HG03280 (cell line): Measurements from ENCODE around the gene ACAP2.
A peak's percentile ranks its signal among the peaks of the same experiment; 100 is the strongest.
"Not testable (repeated sequence)": the region's sequence is repeated elsewhere in the genome, so short reads cannot be mapped to it uniquely, and the experiment has no call there.

Source experiments
- ATAC-seq: cut with Tn5 transposase; IDR thresholded peaks from one replicate; pipeline ENCODE4 v1.9.1; 2021; ENCODE audit warnings: mild to moderate bottlenecking, moderate library complexity; ENCODE audit not compliant: unreplicated experiment

Gene ACAP2

DNA sequence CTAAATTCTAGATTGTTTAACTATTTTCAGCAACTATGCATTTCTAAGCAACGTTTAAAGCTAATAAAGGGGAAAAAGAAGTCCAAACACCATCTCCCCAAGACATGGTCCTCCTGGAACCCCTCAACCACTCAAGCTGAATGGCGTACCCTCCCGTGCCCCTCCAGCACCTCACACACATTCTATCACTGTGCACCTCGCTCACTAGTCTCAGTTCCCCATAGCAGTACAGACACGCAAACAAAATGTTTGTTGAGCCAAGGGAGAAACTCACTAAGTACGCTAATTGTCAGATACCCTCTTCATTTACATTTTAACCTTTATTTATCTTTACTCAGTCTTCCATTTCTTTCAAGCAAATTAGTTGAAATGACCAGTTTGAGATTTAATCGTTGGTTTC lies 48.8 kb downstream of the ACAP2 start:
- ATAC-seq, result peak; percentile 72

DNA sequence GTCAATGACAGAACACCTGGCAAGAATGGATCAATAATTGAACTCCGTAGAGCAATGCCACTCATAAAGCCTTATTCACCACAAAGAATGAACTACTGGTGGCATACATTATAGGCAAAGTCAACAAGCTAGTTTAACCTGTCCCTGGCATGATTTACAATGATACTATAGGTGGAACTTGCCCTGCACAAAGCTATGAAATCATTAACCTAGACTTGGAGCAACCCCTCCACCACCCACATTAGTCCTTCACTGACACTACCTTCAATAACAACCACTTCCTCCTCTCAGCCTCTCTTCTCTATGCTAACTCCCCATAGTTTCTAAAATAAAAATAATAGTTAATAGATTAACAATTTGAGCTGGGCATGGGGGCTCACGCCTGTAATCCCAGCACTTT lies 54.4 kb downstream of the ACAP2 start:
- ATAC-seq, result no peak

DNA sequence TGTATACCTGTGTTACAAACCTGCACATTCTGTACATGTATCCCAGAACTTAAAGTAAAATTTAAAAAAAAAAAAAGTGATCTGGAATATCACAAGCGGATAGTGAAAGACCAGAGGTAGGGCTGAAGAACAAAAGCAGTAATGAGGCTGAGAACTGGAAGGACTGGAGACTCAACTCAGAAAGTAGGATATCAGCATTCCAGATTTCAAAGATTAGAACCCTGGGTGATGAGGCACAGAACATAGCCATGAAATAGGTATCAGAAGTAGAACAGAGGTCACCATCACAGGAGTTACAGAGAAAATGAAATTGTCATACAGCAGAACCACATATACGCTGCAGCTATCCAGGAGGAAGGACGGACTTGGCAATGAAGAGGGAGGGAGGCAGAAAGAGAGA lies 56.1 kb downstream of the ACAP2 start:
- ATAC-seq, result no peak

DNA sequence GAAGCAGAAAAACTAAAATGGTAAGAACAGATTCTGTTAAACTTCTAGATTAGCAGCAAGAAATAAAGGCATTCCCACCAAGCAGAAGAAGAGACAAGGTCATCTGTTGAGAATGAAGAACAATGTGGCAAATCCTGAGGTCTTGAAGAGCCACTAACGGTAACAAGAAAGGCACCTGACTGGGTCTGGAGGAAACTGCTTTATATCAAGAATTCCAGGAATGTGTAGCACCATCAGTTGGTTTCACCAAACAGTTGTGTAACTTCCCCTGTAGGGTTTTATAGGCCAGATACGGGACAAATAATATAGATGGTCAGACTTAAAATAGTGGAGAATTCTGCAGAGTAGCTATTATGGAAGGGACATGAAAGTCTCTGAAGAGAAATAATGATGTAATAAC lies 57.3 kb downstream of the ACAP2 start:
- no peak for ATAC-seq

DNA sequence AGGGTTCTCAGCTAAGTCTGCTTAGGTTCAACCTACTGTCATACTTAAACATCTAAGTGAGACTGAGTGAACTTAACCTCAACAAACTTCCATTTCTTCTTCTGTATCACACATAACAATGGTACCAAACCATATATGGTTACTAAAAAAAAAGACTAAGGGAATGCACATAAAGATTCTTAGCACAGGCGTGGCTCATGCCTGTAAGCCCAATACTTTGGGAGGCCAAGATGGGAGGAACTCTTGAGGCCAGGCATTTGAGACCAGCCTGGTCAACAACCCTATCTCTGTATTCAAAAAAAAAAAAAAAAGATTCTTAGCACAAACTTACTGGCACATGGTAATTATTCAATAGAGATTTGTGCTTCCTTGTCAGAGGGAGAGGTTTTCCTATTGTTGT lies 57.9 kb downstream of the ACAP2 start:
- no peak for ATAC-seq

DNA sequence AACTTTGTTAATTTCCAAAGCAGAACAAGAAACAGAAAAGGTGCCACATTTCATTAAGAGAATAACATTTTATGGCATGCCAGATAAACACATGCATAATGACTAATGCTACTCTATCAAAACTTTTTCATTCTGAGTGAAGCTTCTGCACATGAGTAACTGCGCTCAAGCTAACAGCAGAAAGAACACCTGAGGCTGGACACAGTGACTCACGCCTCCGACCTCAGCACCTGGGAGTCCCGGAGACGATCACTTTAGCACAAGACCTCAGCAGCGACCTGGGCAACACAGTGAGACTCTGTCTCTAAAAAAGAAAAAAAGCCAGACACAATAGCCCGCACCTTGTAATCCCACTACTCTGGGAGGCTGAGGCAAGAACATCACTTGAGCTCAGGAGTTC lies 70.6 kb downstream of the ACAP2 start:
- ATAC-seq, result no peak

DNA sequence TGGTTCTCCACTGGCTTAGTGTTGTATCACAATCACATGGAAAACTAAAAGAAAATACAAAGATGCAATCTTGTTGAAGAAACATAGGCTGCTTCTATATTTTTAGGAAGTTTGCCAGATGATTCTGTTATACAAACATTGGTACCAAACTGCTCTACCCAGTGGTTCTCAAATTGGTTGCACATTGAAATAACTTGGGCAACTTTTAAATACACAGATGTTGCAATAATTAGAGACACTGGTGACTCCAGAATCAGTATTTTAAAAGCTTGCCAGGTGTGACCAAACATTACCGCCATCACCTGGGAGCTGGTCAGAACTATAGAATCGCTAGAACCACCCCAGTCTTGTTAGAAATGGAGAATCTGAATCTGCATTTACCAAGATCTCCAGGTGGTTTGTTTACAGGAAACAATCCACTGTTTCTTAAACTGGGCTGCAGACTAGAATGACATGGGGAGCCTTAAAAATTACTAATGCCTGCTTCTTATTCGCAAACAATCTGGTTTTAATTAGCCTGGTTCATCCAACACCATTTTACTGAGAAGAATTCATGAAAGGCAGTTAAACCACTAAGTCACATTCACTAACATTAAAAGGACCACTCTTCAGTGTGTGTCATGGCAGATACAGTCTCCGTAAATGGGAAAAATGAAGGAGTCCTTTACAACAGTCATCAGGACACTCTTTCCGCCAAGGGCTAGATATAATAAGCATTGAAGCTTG lies 76.5 kb downstream of the ACAP2 start:
- ATAC-seq, result no peak

DNA sequence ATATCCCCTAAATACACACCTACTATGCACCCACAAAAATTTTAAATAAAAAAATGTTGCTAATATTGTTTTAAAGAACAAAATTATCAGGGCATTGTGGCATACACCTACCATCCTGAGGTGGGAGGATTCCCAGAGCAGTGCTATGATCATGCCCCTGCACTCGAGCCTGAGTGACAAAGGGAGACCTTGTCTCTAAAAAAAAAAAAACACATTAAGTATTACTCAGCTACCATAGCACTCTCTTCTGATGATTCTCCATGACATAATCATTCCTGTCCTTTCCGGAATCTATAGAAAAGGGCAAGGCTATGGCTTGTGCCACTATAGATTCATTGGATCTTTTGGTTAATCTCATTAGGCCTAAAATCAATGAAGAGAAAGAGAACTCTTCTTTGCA lies 77.4 kb downstream of the ACAP2 start:
- ATAC-seq, result no peak

DNA sequence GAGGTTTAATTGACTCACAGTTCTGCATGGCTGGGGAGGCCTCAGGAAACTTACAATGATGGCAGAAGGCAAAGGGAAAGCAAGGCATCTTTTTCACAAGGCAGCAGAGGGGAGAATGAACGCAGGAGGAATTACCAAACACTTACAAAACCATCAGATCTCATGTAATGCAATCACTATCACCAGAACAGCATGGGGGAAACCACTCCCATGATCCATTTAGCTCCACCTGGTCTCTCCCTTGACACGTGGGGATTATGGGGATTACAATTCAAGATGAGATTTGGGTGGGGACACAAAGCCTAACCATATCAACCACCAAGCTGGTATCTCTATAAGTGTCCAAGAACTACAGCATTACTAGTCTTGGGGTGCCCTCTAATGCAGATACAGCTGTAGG lies 85.0 kb downstream of the ACAP2 start:
- not testable (repeated sequence) for ATAC-seq

DNA sequence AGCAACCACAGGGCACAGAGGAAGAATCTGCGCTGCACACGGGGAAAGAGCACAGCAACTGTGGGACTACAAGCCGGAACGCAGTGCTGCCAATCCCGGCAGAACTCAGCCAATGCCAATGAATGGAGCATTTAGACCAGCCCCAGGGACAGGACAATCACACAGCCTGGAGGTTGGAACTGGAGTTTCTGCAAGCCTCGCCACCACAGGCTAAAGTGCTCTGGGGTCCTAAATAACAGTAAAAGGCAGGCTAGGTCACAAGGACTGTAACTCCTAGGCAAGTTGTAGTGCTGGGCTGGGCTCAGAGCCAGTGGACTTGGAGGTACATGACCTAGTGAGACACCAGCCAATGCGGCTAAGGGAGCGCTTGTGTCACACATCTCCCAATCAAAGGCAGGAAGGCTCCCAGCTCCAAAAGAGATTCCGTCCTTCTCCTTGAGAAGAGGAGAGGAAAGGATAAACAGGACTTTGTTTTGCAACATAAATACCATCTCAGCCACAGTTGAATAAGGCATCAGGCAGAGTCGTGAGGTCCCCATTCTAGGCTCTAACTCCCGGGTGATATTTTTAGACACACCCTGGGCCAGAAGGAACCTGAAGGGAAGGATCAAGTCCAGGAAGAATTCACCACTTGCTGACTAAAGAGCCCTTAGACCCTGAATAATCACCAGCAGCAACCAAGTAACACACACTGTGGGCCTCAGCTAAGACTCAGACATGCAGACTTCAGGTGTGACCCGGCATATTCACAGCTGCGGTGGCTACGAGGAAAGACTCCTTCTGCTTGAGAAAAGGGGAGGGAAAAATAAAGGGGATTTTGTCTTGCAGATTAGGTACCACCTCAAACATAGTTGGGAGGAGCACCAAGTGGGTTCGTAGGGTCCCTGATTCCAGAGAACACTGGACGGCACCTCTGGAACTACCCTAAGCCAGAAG lies 86.4 kb downstream of the ACAP2 start:
- no peak for ATAC-seq

DNA sequence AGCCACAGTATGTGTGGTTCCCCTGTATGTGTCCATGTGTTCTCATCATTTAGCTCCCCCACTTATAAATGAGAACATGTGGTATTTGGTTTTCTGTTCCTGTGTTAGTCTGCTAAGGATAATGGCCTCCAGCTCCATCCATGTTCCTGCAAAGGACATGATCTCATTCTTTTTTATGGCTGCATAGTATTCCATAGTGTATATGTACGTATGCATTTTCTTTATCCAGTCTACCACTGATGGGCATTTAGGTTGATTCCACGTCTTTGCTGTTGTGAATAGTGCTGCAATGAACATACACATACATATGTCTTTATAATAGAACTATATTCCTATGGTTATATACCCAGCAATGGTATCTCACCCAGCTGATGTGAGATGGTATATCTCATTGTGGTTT lies 88.8 kb downstream of the ACAP2 start:
- not testable (repeated sequence) for ATAC-seq

DNA sequence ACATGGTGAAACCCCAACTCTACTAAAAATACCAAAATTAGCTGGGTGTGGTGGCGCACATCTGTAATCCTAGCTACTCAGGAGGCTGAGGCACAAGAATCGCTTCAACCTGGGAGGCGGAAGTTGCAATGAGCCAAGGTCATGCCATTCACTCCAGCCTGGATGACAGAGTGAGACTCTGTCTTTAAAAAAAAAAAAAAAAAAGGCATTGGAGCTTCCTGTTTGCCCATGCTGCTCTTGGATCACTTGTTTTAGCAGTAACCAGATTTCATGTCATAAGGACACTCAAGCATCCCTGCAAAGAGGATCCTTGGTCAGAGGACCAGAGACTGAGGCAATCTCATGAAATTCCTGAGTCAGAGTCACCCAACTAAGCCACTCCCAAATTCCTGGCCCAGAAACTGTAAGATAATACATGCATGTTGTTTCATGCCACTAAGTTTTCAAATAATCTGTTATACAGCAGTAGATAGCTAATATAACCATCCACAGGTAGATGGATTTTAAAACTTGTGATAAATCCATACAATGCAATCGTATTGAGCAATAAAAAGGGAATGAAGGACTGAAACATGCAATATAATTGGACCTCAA lies 89.8 kb downstream of the ACAP2 start:
- no peak for ATAC-seq

DNA sequence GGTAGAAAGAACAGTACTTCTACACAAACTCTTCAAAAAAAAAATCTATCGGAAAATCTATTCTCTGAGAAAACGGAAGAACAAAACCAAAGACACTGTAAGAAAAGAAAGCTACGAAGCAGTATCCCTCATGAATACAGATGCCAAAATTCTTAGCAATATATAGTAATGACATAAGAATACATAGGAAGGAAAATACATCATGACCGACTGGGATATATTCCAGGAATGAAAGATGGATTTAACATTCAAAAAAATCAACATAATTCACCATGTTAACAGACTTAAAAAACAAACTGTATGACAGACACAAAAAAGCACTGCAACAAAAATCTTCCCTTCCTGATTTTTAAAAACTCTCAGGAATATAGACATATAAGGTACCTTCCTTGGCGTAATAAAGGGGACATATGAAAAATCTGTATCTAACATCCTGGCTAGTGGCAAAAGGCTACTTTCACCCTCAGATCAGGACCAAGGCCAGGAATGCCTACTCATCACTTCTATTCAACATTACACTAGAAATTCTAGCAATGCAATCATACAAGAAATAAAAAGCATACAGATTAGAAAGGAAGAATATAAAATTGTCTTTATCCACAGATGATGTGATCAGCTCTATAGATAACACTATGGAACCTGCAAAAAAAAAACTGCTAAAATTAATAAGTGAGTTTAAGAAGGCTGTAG lies 94.2 kb downstream of the ACAP2 start:
- no peak for ATAC-seq

DNA sequence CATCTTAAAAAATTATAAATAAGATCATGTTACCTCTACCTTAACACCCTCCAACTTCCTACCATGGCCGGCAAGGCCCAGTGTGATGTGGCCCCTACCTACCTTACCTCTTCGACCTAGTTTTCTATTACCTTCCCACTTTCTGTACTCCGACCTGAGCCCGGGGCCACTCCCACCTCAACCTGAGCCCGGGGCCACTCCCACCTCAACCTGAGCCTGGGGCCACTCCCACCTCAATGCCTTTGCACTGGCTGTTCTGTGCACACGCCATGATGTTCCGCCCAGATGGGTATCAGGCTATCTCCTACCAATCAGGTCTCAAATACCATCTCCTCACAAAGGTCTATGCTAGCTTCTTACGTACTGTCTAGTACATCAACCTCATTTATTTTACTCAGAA lies 105.1 kb downstream of the ACAP2 start:
- no peak for ATAC-seq

DNA sequence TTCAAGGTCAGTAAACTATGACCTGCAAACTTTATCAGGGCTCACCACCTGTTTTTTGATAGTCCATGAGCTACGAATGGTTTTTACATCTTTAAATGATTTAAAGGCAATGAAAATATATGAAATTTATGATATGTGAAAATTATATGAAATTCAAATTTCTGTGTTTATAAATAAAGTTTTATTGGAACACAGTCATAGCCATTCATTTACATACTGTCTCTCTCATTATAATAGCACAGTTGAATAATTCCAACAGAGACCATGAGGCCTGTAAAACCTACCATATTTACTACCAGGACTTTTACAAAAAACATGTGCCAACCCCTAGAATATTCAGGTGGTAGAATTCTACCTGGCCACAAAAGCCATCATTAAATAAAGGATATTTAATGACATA lies 107.9 kb downstream of the ACAP2 start:
- ATAC-seq, result no peak

DNA sequence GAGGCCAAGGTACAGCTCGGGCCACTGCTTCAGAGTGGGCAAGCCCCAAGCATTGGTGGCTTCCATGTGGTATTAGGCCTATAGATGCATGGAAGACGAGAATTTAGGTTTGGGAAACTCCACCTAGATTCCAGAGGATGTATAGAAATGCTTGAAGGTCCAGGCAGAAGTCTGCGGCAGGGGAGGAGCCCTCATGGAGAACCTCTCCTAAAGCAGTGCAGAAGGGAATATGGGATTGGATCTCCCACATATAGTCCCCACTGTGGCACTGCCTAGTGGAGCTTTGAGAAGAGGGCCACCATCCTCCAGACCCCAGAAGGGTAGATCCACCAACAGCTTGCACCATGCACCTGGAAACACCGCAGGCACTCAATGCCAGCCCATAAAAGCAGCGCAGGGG lies 123.8 kb downstream of the ACAP2 start:
- no peak for ATAC-seq

DNA sequence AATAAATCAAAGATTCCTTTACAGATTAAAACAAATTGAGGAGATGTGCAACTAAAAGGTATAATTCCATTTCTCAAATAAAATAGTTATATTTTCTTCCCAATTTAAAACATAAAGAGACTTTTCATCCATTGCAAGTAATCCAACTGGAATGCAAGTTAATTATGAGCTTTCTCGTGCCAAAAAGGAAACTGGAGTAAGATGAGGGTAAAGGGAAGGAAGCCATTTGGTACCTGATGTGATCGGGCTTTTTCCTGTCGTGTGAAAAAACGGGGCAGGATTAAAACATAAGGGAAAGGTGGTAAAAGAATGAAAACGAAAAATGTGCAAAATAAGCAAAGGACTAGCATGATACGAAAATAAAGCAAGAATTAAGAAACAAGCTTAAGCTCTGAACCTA lies 130.1 kb downstream of the ACAP2 start:
- no peak for ATAC-seq

DNA sequence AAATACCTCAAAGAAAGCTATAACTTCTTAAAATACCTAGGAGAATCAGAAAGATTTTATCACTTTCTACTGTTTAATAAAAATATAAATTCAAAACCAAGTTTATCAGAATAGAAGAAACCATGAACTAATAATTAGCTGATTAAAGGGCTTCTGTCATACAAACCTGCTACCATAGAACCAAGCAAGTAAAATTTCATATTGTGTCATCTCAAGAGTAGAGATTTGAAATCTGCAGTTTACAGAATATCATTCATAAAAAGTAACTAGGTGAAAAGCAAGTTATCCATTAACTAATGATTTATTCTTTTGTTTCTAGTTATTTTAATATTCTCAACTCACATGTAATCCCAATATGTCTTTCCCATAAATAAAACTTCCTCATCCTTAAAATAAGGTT lies 135.1 kb downstream of the ACAP2 start:
- ATAC-seq, result no peak

DNA sequence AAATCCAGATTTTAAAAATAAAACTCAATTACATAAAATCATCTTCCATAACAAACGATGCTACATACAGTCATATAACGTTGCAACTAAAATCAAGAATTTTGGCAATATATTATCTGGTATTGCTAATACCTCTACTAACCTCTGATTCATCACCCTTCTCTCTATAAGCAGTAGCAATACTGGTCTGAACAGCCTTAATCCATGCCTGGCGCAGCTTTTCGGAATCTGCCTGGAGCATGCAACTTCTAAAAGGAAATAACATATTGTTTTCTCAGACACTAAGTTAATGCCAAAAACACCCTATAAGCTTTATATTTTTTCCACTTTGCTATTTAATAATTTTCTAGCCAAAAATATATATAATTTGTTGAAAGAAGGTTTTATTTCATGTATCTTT lies 136.5 kb downstream of the ACAP2 start:
- ATAC-seq, result no peak

DNA sequence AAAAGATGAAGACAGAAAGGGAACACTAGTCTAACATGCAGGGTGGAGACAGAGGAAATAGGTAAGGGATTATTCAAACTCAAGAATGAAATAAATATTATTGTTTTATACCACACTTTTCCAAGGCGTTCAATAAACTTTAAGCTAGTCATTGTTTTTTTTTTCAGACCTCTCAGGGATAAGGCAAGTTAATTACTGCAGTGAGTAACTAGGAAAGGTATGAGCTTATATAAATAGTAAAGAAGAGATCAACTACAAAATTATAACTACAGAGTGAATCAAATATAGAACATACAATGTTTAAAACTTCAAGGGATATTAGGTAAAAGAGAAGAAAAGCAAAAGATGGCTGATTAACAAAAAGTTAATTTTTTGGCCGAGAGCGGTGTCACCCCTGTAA lies 140.4 kb downstream of the ACAP2 start:
- no peak for ATAC-seq

DNA sequence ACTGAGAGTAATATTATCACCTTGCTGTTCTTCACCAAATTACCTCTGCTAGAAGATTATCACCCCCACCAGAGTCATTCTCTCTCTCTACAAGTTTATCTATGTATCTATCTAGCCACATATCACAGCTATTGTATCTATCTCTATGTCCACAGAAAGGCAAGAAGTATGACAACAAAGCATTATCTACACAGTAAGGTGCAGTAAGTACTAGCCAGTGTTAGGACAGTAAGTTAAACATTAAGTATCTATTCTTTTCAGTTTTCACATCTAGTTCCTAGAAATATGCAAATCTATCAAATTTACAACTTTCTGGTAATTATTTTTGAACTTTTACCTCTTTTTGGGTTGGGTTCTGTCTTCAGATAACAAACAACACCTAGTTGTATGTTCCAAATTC lies 145.4 kb downstream of the ACAP2 start:
- no peak for ATAC-seq
